SKM-1 (cell line): Measurements from ENCODE around the gene PAN3.

Experiments used
- DNase-seq: peaks from one replicate; lab custom pipeline; 2025; ENCODE audit not compliant: unreplicated experiment; lab: John Stamatoyannopoulos, UW

Gene PAN3

GRCh38 chr13:28297341-28297740 lies 159.0 kb downstream of the PAN3 start:
- DNase-seq = no peak

- no peak for DNase-seq
Measured at GRCh38 chr13:28299916-28300315, 161.6 kb downstream of the PAN3 start.

- no peak for DNase-seq
Measured at GRCh38 chr13:28301839-28302238, 163.5 kb downstream of the PAN3 start.

- DNase-seq = no peak
Measured at GRCh38 chr13:28306325-28306724, 168.0 kb downstream of the PAN3 start.

- peak; percentile 23 for DNase-seq
Measured at GRCh38 chr13:28313579-28313978, 175.2 kb downstream of the PAN3 start.

- DNase-seq = no peak
Measured at GRCh38 chr13:28314879-28315278, 176.5 kb downstream of the PAN3 start.

GRCh38 chr13:28316129-28316528 lies 177.8 kb downstream of the PAN3 start:
- DNase-seq = no peak

- no peak for DNase-seq
Measured at GRCh38 chr13:28316836-28317235, 178.5 kb downstream of the PAN3 start.

GRCh38 chr13:28318496-28318895 lies 180.2 kb downstream of the PAN3 start:
- DNase-seq = no peak

- no peak for DNase-seq
Measured at GRCh38 chr13:28319528-28319927, 181.2 kb downstream of the PAN3 start.

GRCh38 chr13:28320209-28320608 lies 181.9 kb downstream of the PAN3 start:
- no peak for DNase-seq

GRCh38 chr13:28320884-28321574 lies 182.7 kb downstream of the PAN3 start:
- DNase-seq = no peak

GRCh38 chr13:28321756-28322155 lies 183.4 kb downstream of the PAN3 start:
- DNase-seq = no peak

- DNase-seq = no peak
Measured at GRCh38 chr13:28322256-28322905, 184.0 kb downstream of the PAN3 start.

GRCh38 chr13:28324181-28324789 lies 185.9 kb downstream of the PAN3 start:
- DNase-seq = peak; percentile 48

GRCh38 chr13:28325022-28325421 lies 186.7 kb downstream of the PAN3 start:
- DNase-seq = no peak

- no peak for DNase-seq
Measured at GRCh38 chr13:28326056-28326455, 187.7 kb downstream of the PAN3 start.

GRCh38 chr13:28327373-28328270 lies 189.3 kb downstream of the PAN3 start:
- DNase-seq = no peak

GRCh38 chr13:28328271-28328607 lies 189.9 kb downstream of the PAN3 start:
- DNase-seq = no peak

GRCh38 chr13:28329395-28330158 lies 191.2 kb downstream of the PAN3 start:
- no peak for DNase-seq
